GM10847 (cell line): ENCODE measurements around the gene RHOF.

ENCODE experiments used
- POLR2A ChIP-seq: IDR thresholded peaks from 2 replicates; pipeline ENCODE4 v1.6.1; 2011; ENCODE audit not compliant: insufficient read length; ENCODE audit errors: extremely low read depth

Gene RHOF

GRCh38 chr12:121802485-121802842 lies 9.0 kb upstream of the RHOF start:
- TF ChIP-seq POLR2A, result no peak

- TF ChIP-seq POLR2A, result no peak
These were observed 8.4 kb upstream of the RHOF start for GRCh38 chr12:121801595-121802484.

- TF ChIP-seq POLR2A, result no peak
These were observed 7.5 kb upstream of the RHOF start for GRCh38 chr12:121800694-121801594.

GRCh38 chr12:121799842-121800693 lies 6.6 kb upstream of the RHOF start:
- no peak for TF ChIP-seq POLR2A

- TF ChIP-seq POLR2A, result no peak
These were observed 5.8 kb upstream of the RHOF start for GRCh38 chr12:121799156-121799841.

- no peak for TF ChIP-seq POLR2A
These were observed 5.3 kb upstream of the RHOF start for GRCh38 chr12:121798787-121799155.

GRCh38 chr12:121797937-121798786 lies 4.7 kb upstream of the RHOF start:
- no peak for TF ChIP-seq POLR2A

GRCh38 chr12:121796855-121797751 lies 3.6 kb upstream of the RHOF start:
- no peak for TF ChIP-seq POLR2A

GRCh38 chr12:121795034-121795968 lies 1.8 kb upstream of the RHOF start:
- TF ChIP-seq POLR2A, result no peak

- TF ChIP-seq POLR2A, result no peak
These were observed 1.1 kb upstream of the RHOF start for GRCh38 chr12:121794534-121795033.

GRCh38 chr12:121793838-121794533 lies 498 bp upstream of the RHOF start:
- TF ChIP-seq POLR2A, result no peak
